MG63 (cell line): ENCODE measurements around the gene ANGPT4. TPM values are rescaled to one million over a fixed set of nuclear protein-coding genes. Genes with fewer than 3 reads are reported as not detected.

Source experiments
- DNase-seq: peaks from one replicate; pipeline ENCODE4 v3.0.0-alpha.2; 2020
- H3K27me3 ChIP-seq: fragments of 250-450 bp; sonication (Bioruptor Pico); 2 replicates; pipeline ENCODE4 v1.5.1; 2020; ENCODE audit warnings: mild to moderate bottlenecking, moderate library complexity
- H3K36me3 ChIP-seq: fragments of 250-450 bp; sonication (Bioruptor Pico); 2 replicates; pipeline ENCODE4 v1.5.1; 2020; ENCODE audit warnings: mild to moderate bottlenecking, moderate library complexity
- H3K4me3 ChIP-seq: fragments of 250-450 bp; sonication (Bioruptor Pico); 2 replicates; pipeline ENCODE4 v1.5.1; 2020; ENCODE audit warnings: mild to moderate bottlenecking, moderate library complexity
- H3K9me3 ChIP-seq: fragments of 250-450 bp; sonication (Bioruptor Pico); 2 replicates; pipeline ENCODE4 v1.5.1; 2020; ENCODE audit warnings: mild to moderate bottlenecking, moderate library complexity
- total RNA-seq: library from RNA; depleted of rRNA; stranded (reverse); fragments of >200 nt; shearing (Covaris generic); gene quantifications from 2 replicates; pipeline ENCODE4 v1.2.3, GENCODE V29; 2014; ENCODE audit warnings: low replicate concordance

Gene ANGPT4
- total RNA-seq, 1 experiment from 2014 or later = not detected

DNA sequence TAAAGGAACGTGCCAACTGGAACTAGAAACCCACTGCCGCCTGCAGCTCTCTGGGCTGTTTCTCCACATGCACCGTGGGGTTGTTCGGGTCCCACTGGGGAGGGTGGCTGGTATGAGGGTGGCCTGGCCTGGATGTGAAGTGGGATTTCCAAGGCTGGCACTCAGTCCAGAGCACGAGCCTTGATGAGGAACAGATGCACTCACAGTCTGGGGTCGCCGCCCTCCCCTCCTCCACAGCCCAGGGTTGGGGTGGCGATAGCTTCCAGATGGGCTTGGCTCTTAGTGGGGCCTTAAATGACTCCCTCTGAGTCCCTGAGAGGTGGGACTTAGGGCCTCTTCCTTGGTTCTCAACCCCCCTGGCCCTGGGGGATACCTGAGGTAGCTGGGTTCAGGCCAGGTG, 30.7 kb upstream of the ANGPT4 start:
- no peaks in the 10 kb centered on the region for H3K27me3 ChIP-seq
- H3K9me3 ChIP-seq = no peaks in the 10 kb centered on the region
- DNase-seq = no peak

DNA sequence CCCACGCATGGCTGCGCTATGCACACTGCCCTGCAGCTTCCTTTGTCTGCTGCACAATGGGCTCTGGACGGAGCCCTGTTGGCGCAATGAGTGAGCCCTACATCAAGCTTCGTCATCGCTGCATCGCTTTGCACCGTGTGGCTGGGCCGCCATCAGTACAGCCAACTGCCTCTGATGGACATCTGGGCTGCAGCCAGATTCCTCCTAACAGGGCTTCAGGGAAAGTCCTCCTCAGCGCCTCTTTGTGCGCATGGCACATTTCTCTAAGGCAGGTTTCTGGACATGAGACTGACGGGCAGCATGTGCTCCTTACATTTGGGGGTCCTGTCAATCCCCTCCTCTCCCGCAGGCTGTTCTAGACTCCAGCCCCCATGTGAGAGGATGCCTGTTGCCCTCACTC, 29.7 kb upstream of the ANGPT4 start:
- no peaks in the 10 kb centered on the region for H3K9me3 ChIP-seq
- H3K27me3 ChIP-seq = no peaks in the 10 kb centered on the region
- no peak overlapping the region for H3K4me3 ChIP-seq
- no peak for DNase-seq
- no peaks in the 10 kb centered on the region for H3K36me3 ChIP-seq

More for the DNA sequence above, 30.7 kb upstream of the ANGPT4 start:
- Histone ChIP-seq H3K4me3 (no peak overlapping the region), H3K36me3 (no peaks in the 10 kb centered on the region)

DNA sequence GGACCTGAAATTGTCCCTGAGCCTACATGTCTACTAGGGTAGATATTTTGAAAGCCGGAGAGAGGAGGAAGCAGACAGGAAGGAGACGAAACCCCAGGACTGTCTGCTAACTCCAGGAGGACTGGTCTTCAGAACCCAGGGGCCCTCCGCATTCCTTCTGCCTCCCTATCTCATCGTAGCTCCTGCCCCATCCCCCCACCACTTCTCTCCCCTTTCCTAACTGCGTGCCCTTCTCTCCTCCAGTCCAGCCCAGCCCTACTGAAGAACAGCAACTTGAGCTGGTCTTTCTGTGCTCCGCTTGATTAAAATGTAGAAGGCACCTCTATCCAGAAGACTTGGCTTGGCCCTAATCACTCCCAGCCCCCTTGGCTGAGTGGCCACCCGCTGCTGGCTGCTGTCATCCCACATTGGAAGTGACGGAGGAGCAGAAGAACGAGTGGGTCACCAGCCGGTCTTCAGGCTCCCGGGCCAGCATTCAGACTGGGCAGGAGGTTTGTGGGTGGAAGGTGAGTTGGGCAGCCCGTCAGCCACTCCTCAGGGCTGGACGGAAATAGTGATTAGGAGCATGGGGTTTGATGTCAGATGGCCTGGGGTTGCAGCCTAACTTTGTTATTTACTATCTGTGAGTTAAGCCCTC, 28.8 kb upstream of the ANGPT4 start:
- Histone ChIP-seq H3K36me3 (no peaks in the 10 kb centered on the region), H3K27me3 (no peaks in the 10 kb centered on the region), H3K4me3 (no peak overlapping the region), H3K9me3 (no peaks in the 10 kb centered on the region)
- no peak for DNase-seq

DNA sequence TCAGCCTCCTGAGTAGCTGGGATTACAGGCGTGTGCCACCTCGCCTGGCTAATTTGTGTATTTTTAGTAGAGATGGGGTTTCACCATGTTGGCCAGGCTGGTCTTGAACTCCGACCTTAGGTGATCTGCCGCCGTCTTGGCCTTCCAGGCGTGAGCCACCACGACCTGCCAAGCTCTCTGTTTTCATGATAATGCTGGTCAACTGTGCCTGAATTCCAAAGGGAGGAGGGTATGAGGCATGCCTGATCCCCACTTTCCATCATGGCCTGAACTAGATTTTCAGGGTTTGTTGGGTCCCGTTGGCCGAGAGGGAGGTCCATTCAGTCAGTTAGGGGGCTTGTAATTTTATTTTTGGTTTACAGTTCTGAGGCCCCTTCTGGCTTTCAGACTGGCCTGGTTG, 28.0 kb upstream of the ANGPT4 start:
- no peak for DNase-seq
- Histone ChIP-seq H3K9me3 (no peaks in the 10 kb centered on the region), H3K4me3 (no peak overlapping the region), H3K27me3 (no peaks in the 10 kb centered on the region), H3K36me3 (no peaks in the 10 kb centered on the region)

DNA sequence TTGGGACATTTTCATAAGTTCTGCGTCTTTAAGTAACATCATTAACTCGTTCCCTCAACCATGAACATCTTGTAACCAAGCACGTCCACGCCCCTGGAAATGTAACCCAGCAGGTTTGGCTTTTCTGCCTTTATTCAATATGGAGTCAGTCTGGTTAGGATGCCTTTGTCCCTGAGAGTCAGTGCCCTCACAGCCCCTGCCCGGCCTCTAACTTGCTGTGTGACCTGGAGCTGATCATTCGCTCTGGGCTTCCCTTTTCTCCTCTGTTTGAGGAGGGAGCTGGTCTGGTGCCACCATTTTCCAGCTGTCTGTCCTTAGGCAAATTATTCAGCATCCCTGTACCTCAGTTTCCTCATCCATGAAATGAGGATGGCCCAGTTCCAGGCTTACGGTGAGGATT, 26.5 kb upstream of the ANGPT4 start:
- Histone ChIP-seq H3K9me3 (no peaks in the 10 kb centered on the region), H3K36me3 (no peaks in the 10 kb centered on the region), H3K4me3 (no peak overlapping the region), H3K27me3 (no peaks in the 10 kb centered on the region)
- no peak for DNase-seq

DNA sequence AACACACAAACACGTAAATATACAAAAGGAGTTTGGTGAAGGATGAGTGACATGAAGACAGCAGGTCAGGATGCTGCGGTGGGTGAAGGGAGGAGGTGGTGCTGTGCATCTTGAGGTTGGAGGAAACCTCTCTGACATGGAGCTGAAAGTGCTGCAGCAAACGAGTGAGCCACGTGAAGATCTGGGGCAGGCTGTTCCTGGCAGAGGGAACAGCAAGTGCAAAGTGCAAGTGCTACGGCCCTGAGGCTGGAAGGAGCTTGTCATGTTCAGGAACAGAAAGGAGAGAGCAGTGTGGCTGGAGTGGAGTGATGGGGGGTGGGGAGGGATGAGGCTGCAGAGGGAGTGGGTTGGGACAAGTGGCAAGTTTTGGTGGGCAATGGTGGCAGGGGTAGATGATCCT, 24.8 kb upstream of the ANGPT4 start:
- Histone ChIP-seq H3K27me3 (no peaks in the 10 kb centered on the region), H3K36me3 (no peaks in the 10 kb centered on the region), H3K4me3 (no peak overlapping the region), H3K9me3 (no peaks in the 10 kb centered on the region)
- no peak for DNase-seq

DNA sequence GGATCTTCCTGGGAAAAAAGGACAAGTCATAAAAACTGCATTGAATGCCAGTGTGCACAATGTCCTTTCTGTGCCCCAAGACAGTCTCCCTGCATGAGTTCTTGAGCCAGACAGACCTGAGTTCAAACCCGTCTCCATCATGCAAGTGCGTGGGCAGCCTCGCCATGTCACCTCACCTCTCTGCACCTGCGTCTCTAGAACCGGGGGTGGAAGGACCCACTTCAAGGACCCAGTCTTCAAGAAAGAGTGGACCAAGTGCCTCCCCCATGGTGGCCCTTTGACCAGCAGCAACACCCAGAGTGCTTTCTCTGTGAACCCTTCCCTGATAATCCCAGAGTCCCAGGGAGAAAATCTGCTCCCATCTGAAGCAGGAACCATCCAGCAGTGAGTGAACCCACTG, 23.5 kb upstream of the ANGPT4 start:
- no peaks in the 10 kb centered on the region for H3K9me3 ChIP-seq
- DNase-seq = no peak
- no peaks in the 10 kb centered on the region for H3K27me3 ChIP-seq
- H3K36me3 ChIP-seq = no peaks in the 10 kb centered on the region
- no peak overlapping the region for H3K4me3 ChIP-seq

DNA sequence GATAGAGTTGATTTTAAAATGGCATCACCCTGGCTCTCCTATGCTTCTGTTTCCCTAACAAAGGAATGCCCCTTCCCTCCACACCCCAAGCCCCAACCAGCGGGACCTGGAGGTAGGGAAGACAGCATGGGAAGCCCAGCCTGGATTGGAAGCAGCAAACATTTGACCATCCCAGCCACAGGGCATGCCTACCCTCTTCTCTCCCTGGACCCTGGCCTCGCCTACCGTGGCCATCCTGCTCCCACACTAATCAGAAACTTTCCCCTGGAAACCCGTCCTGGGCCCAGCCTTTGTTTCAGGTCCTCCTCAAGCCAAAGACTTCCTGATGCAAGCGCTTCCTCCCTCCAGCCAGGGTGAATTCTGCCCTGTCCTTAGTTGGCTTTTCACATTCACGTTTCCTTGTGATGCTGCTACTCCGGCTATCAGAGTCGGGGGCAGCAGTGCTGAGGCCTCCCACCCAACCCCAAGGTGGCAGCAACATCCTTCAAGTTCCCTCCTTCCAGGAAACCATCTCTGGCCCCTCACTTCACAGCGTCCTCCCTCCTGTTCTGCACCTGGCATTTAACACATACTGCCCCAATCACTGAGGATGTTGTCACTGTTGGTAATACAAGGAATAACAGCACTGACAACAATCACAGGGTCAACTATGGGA, 18.2 kb upstream of the ANGPT4 start:
- no peaks in the 10 kb centered on the region for H3K36me3 ChIP-seq
- H3K27me3 ChIP-seq = no peaks in the 10 kb centered on the region
- no peak for DNase-seq
- peaks cover 6% of the 10 kb centered on the region for H3K9me3 ChIP-seq
- H3K4me3 ChIP-seq = no peak overlapping the region

DNA sequence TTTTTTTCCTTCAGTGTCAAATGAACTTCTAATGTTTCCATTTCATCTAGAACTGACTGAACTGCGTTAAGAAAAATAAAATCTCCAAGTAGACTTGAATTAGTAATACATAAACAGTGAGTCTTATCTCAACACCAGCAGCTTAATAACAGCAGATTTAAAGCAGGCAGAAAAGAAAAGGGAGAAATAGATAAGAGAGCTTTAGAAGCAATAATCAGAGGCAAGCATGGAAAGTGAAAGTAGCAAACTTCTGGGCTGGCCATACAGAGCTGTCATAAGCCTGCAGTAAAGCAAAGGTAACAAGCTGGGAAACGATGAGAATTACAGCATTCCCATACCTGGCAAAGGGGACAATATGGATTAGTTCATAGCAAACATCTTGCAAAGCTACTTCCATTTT, 16.9 kb upstream of the ANGPT4 start:
- no peak for DNase-seq
- Histone ChIP-seq H3K27me3 (no peaks in the 10 kb centered on the region), H3K36me3 (no peaks in the 10 kb centered on the region), H3K4me3 (no peak overlapping the region), H3K9me3 (peaks cover 6% of the 10 kb centered on the region)

DNA sequence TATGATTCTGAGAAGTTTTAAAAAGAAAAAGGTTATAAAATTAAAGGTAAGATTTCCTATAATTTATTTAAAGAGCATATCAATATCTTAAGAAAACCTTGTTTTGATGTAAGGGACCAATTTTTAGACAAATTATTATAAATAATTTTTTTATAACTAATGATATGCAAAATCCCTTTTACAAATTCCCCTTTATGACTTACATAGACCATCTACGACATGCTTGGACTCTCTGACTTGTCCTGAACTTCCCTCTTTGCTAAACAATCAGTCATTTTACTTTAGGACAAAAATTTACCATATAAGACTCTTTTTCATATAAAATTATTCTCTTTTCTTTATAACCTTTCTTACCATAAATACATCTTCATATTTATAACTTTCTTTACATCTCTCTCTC, 15.3 kb upstream of the ANGPT4 start:
- no peak overlapping the region for H3K4me3 ChIP-seq
- peaks cover 6% of the 10 kb centered on the region for H3K9me3 ChIP-seq
- H3K36me3 ChIP-seq = no peaks in the 10 kb centered on the region
- DNase-seq = no peak
- H3K27me3 ChIP-seq = no peaks in the 10 kb centered on the region

DNA sequence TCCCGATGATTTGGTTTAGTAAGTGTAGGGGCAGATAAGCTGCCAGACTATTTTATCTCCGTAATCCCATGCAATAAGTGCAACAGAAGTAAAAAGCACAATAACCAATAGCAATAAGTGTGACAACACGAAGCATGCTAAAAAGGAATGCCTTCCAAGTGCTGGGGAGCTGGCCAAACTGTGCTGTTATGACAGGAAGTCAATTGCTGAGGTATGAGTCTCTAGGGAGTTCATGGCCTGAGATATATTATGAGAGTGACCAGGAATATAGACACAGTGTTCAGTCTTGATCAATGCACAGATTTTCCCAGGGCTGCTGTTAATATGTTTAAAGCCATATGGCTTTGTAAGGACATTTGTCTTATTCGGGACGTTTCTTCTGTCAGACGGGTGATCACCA, 10.5 kb upstream of the ANGPT4 start:
- no peaks in the 10 kb centered on the region for H3K36me3 ChIP-seq
- no peak overlapping the region for H3K4me3 ChIP-seq
- peaks cover 6% of the 10 kb centered on the region for H3K9me3 ChIP-seq
- H3K27me3 ChIP-seq = no peaks in the 10 kb centered on the region
- DNase-seq = no peak

DNA sequence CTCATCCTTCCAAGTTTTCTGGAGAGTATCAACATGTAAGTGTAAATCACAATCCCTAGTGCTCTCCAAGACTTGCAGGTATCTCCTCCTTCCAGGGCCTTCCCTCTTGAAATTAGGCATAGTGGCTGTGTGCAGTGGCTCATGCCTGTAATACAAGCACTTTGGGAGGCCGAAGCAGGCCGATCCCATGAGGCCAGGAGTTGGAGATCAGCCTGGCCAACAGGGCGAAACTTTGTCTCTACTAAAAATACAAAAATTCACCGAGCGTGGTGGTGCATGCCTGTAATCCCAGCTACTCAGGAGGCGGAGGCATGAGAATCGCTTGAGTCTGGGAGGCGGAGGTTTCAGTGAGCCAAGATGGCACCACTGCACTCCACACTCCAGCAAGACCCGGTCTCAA, 9.4 kb upstream of the ANGPT4 start:
- DNase-seq = no peak
- no peaks in the 10 kb centered on the region for H3K36me3 ChIP-seq
- H3K9me3 ChIP-seq = no peaks in the 10 kb centered on the region
- no peaks in the 10 kb centered on the region for H3K27me3 ChIP-seq
- no peak overlapping the region for H3K4me3 ChIP-seq

DNA sequence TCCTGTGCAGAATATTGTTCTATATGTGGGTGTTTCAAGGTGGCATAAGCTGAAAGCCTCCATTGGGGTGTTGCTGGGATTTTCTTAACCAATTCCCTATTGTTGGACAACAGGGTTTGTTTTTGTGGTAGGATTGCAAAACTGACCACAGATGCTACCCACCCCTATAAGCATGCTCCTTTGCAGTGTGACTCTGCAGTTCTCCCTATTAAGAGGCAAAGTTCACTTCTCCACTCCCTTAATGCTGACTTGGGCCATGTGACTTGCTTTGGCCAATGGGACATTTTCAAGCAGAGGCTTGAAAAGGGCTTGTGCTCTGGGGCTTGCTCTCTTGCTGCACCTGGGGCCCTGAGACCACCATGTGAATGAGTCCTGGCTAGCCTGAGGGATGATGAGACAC, 8.5 kb upstream of the ANGPT4 start:
- Histone ChIP-seq H3K9me3 (no peaks in the 10 kb centered on the region), H3K27me3 (no peaks in the 10 kb centered on the region), H3K36me3 (no peaks in the 10 kb centered on the region), H3K4me3 (no peak overlapping the region)
- DNase-seq = no peak

DNA sequence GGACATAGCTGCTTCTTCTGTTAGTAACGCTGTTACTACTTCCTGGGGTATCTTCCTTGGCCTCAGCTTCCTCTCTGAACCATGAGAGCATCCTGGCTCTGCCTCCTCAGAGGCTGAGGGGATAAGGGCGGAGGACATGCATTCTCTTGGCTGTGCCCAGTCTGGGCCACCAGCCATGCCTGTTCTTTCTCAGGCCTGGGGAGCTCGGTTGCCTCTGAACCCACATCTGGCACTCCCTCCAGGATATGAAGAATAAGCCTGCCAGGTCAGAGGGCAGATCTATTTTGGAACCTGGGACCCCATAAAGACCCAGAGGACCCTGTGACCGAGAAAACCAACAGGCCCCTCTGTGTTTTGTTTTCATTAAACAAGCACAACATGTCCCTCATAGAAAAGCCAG, 6.6 kb upstream of the ANGPT4 start:
- DNase-seq = no peak
- no peaks in the 10 kb centered on the region for H3K9me3 ChIP-seq
- no peaks in the 10 kb centered on the region for H3K36me3 ChIP-seq
- no peak overlapping the region for H3K4me3 ChIP-seq
- no peaks in the 10 kb centered on the region for H3K27me3 ChIP-seq

DNA sequence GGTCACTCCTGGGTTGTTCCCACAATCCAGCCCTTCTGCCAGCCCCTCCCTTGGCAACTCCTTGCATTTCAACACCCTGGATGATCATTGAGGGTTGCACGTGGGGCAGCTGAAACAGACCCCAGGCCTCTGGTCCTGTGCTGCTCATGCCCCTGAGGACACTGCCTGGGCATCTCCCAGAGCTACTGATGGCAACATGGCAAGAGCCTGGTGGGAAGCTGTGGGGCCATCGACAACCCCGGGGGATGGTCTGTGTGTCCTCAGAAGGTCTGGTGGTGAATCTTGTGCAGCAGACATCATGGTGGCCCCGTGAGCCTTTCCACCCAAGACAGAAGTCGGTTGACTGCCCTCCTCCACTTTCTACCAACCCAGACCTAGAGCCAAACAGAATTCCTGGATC, 4.9 kb upstream of the ANGPT4 start:
- no peaks in the 10 kb centered on the region for H3K36me3 ChIP-seq
- DNase-seq = no peak
- no peaks in the 10 kb centered on the region for H3K27me3 ChIP-seq
- no peaks in the 10 kb centered on the region for H3K9me3 ChIP-seq
- no peak overlapping the region for H3K4me3 ChIP-seq

DNA sequence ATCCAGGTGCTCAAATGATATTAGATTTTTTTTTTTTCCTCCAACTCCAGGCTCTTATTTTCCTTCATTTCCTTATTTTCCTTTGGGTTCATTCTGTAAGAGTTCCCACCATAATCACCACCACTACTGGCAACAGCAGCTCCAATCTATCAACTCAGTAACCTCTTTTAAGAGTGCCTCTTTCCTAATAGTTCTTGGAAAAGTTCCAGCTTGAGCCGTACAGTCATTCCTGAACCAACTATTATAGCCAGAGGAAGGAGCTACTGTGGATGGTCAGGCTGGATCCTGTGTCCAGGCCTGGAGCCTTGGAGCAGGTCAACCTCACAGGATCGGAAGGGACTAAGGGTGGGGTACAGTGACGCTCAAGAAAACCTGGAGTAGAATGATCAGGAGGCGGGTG, 4.2 kb upstream of the ANGPT4 start:
- Histone ChIP-seq H3K4me3 (no peak overlapping the region), H3K9me3 (no peaks in the 10 kb centered on the region), H3K36me3 (no peaks in the 10 kb centered on the region), H3K27me3 (no peaks in the 10 kb centered on the region)
- DNase-seq = no peak

DNA sequence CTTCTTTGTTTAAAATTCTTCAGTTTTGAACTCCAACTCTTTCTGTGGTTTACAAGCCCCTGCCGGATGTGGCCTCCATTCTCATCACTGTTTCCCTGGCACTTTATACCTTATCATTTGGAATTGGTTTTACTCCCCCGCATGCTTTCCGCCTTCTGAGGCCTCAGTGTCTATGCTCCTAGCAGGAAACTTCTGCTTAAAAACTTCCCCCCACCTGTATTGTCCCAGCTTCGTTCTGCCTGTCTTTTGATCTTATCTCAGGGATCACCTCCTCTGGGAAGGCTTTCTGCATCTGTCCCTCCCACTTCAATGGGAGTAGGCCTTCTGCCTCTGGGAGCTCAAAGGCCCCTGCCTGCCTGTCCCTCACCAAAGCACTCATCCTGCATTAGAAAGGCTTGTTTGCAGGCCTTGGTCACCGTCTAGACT, 3.4 kb upstream of the ANGPT4 start:
- Histone ChIP-seq H3K36me3 (no peaks in the 10 kb centered on the region), H3K27me3 (no peaks in the 10 kb centered on the region), H3K9me3 (no peaks in the 10 kb centered on the region), H3K4me3 (no peak overlapping the region)
- DNase-seq = no peak

DNA sequence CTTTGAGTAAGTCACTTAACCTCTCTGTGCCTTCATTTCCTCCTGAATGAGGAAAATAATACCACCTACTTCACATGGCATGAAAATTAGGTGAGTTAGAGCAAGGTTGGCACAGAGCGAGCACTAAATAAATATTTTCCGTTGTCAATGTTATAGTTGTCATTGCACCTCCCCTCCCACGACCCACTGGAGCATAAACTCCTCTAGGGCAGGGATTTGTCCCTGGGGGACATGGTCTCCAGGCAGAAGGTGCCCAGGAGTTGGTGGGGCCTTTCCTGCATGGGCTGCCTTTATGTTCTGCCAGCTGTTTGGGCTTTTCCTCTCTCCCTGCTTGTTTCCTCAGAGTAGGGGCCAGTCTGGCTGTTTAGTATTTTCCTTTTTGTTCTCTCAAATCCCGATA, 1.3 kb upstream of the ANGPT4 start:
- no peak overlapping the region for H3K4me3 ChIP-seq

More for the DNA sequence above, 1.3 kb upstream of the ANGPT4 start:
- no peak for DNase-seq
- Histone ChIP-seq H3K27me3 (no peaks in the 10 kb centered on the region), H3K36me3 (no peaks in the 10 kb centered on the region), H3K9me3 (no peaks in the 10 kb centered on the region)
